CD14-positive monocyte (primary cell): ENCODE results near the gene TCP11. TPM values are rescaled to one million over a fixed set of nuclear protein-coding genes. Genes with fewer than 3 reads are reported as not detected.
A peak's percentile ranks its signal among the peaks of the same experiment; 100 is the strongest.

Experiments used
- DNase-seq, 3 donors: peaks; one replicate each; pipeline ENCODE4 v3.0.0-alpha.2; 2011 to 2022
- H2AFZ ChIP-seq: 2 replicates; pipeline ENCODE4 v1.6.0; 2012; ENCODE audit warnings: mild to moderate bottlenecking, low read depth, low read length, inconsistent platforms; ENCODE audit not compliant: insufficient read depth, poor library complexity, severe bottlenecking
- H3K27ac ChIP-seq, 2 donors: 1 replicate in 1 of 2; 2 replicates in 1 of 2; pipeline ENCODE4 v1.5.1; 2012 to 2013; ENCODE audit warnings: low read length in 2 of 2, control low read depth in 1 of 2, inconsistent platforms in 1 of 2, low read depth in 1 of 2, mild to moderate bottlenecking in 1 of 2
- H3K27me3 ChIP-seq, 2 donors: one replicate each; pipeline versions ENCODE4 v1.6.0 to v1.6.1; 2011 to 2013; ENCODE audit warnings: low read length in 2 of 2; ENCODE audit not compliant: control insufficient read depth in 2 of 2, insufficient read depth in 2 of 2
- H3K36me3 ChIP-seq, 2 donors: replicated peaks in 1 of 2; 1 replicate in 1 of 2; 2 replicates in 1 of 2; pipeline versions ENCODE4 v1.5.1 to v1.6.1; 2012 to 2013; ENCODE audit warnings: low read length in 2 of 2, control low read depth in 1 of 2, inconsistent platforms in 1 of 2, mild to moderate bottlenecking in 1 of 2; ENCODE audit not compliant: insufficient read depth in 2 of 2, control insufficient read depth in 1 of 2
- H3K4me1 ChIP-seq, 2 donors: 1 replicate in 1 of 2; 2 replicates in 1 of 2; pipeline versions ENCODE4 v1.5.1 to v1.6.1; 2012 to 2013; ENCODE audit warnings: low read length in 2 of 2, control low read depth in 1 of 2, inconsistent platforms in 1 of 2, mild to moderate bottlenecking in 1 of 2, moderate library complexity in 1 of 2; ENCODE audit not compliant: insufficient read depth in 2 of 2, control insufficient read depth in 1 of 2
- H3K4me2 ChIP-seq: replicated peaks from 2 replicates; pipeline ENCODE3; 2012; ENCODE audit warnings: low read length, moderate library complexity, mild to moderate bottlenecking; ENCODE audit not compliant: poor library complexity, severe bottlenecking; ENCODE audit errors: extremely low read depth
- H3K4me3 ChIP-seq, 3 experiments: fragments of 200-600 bp in 1 of 3; sonication (generic) in 1 of 3; replicated peaks in 1 of 3; 1 replicate in 2 of 3; 2 replicates in 1 of 3; pipeline ENCODE4 v1.5.1; 2011 to 2013; ENCODE audit warnings: low read length in 3 of 3, mild to moderate bottlenecking in 3 of 3, control low read depth in 2 of 3, low read depth in 2 of 3, inconsistent platforms in 1 of 3, moderate library complexity in 1 of 3
- H3K79me2 ChIP-seq: 2 replicates; pipeline ENCODE4 v1.6.0; 2012; ENCODE audit warnings: mild to moderate bottlenecking, control low read depth, inconsistent platforms, low read length, moderate library complexity; ENCODE audit not compliant: insufficient read depth
- H3K9ac ChIP-seq: 2 replicates; pipeline ENCODE4 v1.6.0; 2017; ENCODE audit warnings: low read length, mild to moderate bottlenecking; ENCODE audit not compliant: insufficient read depth, poor library complexity, severe bottlenecking
- H3K9me3 ChIP-seq, 2 donors: replicated peaks in 1 of 2; 1 replicate in 1 of 2; 2 replicates in 1 of 2; pipeline versions ENCODE4 v1.5.1 to v1.6.1; 2012 to 2013; ENCODE audit warnings: low read length in 2 of 2, control low read depth in 1 of 2; ENCODE audit not compliant: control insufficient read depth in 1 of 2, insufficient read depth in 1 of 2
- H4K20me1 ChIP-seq: 2 replicates; pipeline ENCODE4 v1.6.0; 2012; ENCODE audit warnings: mild to moderate bottlenecking, low read length, control low read depth, moderate library complexity; ENCODE audit not compliant: insufficient read depth
- H3K27ac Mint-ChIP-seq, 7 donors: one replicate each; pipeline ENCODE4 v1.8.0; 2020; ENCODE audit warnings: mild to moderate bottlenecking in 7 of 7, mixed read lengths in 7 of 7, moderate library complexity in 6 of 7, inconsistent platforms in 2 of 7
- H3K27me3 Mint-ChIP-seq, 3 donors: one replicate each; pipeline ENCODE4 v1.8.0; 2021 to 2022; ENCODE audit warnings: low read depth in 3 of 3, mild to moderate bottlenecking in 3 of 3, mixed read lengths in 3 of 3, moderate library complexity in 3 of 3, inconsistent platforms in 1 of 3
- H3K36me3 Mint-ChIP-seq, 2 donors: one replicate each; pipeline ENCODE4 v1.8.0; 2020; ENCODE audit warnings: mixed read lengths in 2 of 2, inconsistent platforms in 1 of 2, mild to moderate bottlenecking in 1 of 2
- H3K4me1 Mint-ChIP-seq: one replicate; pipeline ENCODE4 v1.8.0; 2020; ENCODE audit warnings: mild to moderate bottlenecking, mixed read lengths
- H3K4me3 Mint-ChIP-seq, 2 donors: one replicate each; pipeline ENCODE4 v1.8.0; 2020; ENCODE audit warnings: mild to moderate bottlenecking in 2 of 2, mixed read lengths in 2 of 2, moderate library complexity in 1 of 2
- H3K9me3 Mint-ChIP-seq, 7 donors: one replicate each; pipeline ENCODE4 v1.8.0; 2020 to 2022; ENCODE audit warnings: mixed read lengths in 7 of 7, mild to moderate bottlenecking in 6 of 7, moderate library complexity in 6 of 7, inconsistent platforms in 2 of 7
- CTCF ChIP-seq: fragments of 200-600 bp; IDR thresholded peaks from one replicate; pipeline ENCODE4 v1.8.0; 2022; ENCODE audit warnings: antibody characterized with exemption, mild to moderate bottlenecking
- WGBS: methylation state at CpG from one replicate; pipeline ENCODE4 v1.1.5; 2013; ENCODE audit warnings: missing lambda C conversion rate; ENCODE audit not compliant: insufficient coverage; 5-methylcytosine and 5-hydroxymethylcytosine counted together
- intact Hi-C, 2 donors: fragments of 100-400 bp; cut with micrococcal nuclease; formaldehyde crosslinking; loops; one replicate each; pipeline versions ENCODE4 v1.15.0 to v1.15.1; 2023
- polyA plus RNA-seq, 3 donors: library from polyadenylated mRNA; depleted of rRNA in 1 of 3; unstranded in 2 of 3; stranded (reverse) in 1 of 3; fragments of 300-500 nt in 2 of 3; fragments of >200 nt in 1 of 3; fragmentation: Illumina TruSeq in 2 of 3; gene quantifications; 1 replicate in 2 of 3; 2 replicates in 1 of 3; pipeline ENCODE4 v1.2.3, GENCODE V29; 2012 to 2021

Gene TCP11
- polyA plus RNA-seq, 3 donors = not detected

- no peaks in the 10 kb centered on the region for H3K36me3 Mint-ChIP-seq
- Histone ChIP-seq H3K4me3 (no peak overlapping the region), H3K4me1 (no peaks in the 10 kb centered on the region), H3K9me3 (peaks cover 0 to 5% of the 10 kb centered on the region in 2 donors), H3K9ac (no peak overlapping the region), H2AFZ (no peak overlapping the region), H3K36me3 (no peaks in the 10 kb centered on the region), H3K27ac (no peak overlapping the region), H3K79me2 (no peaks in the 10 kb centered on the region), H3K27me3 (no peaks in the 10 kb centered on the region), H3K4me2 (no peak overlapping the region), H4K20me1 (no peaks in the 10 kb centered on the region)
- intact Hi-C loops = no loop called here
- no peak overlapping the region for H3K27ac Mint-ChIP-seq
- TF ChIP-seq CTCF = no peak
- no peak for DNase-seq
- 100% methylated on average over 3 of the region's 4 CpGs for WGBS
- peaks cover 4 to 11% (median 5%) of the 10 kb centered on the region in 3 donors for H3K27me3 Mint-ChIP-seq
- H3K4me3 Mint-ChIP-seq = no peak overlapping the region
- H3K9me3 Mint-ChIP-seq = peaks cover 0 to 14% (median 7%) of the 10 kb centered on the region in 7 donors
- no peaks in the 10 kb centered on the region for H3K4me1 Mint-ChIP-seq
These were observed 23.7 kb upstream of the TCP11 start for GRCh38 chr6:35164868-35165267.

- intact Hi-C loops = no loop called here
- Mint-ChIP-seq H3K9me3 (peaks cover 0 to 11% (median 2%) of the 10 kb centered on the region in 7 donors), H3K4me3 (no peak overlapping the region), H3K27ac (peak overlapping the region in 1 of 7 donors; percentile 0), H3K27me3 (peaks cover 4 to 8% (median 5%) of the 10 kb centered on the region in 3 donors), H3K4me1 (no peaks in the 10 kb centered on the region), H3K36me3 (no peaks in the 10 kb centered on the region)
- no peak overlapping the region for H3K4me3 ChIP-seq
- H3K36me3 ChIP-seq = no peaks in the 10 kb centered on the region
- no peak overlapping the region for H2AFZ ChIP-seq
- no peaks in the 10 kb centered on the region for H3K4me1 ChIP-seq
- no peaks in the 10 kb centered on the region for H3K9me3 ChIP-seq
- WGBS = 89% methylated on average over 6 of the region's 6 CpGs
- H3K27ac ChIP-seq = no peak overlapping the region
- H3K4me2 ChIP-seq = no peak overlapping the region
- H3K27me3 ChIP-seq = no peaks in the 10 kb centered on the region
- no peak for TF ChIP-seq CTCF
- no peak overlapping the region for H3K9ac ChIP-seq
- DNase-seq = no peak
- H3K79me2 ChIP-seq = no peaks in the 10 kb centered on the region
- no peaks in the 10 kb centered on the region for H4K20me1 ChIP-seq
These were observed 23.1 kb upstream of the TCP11 start for GRCh38 chr6:35164277-35164676.
